GM18502 (cell line): ENCODE measurements around the gene WDR44.
"Not testable (repeated sequence)": the region's sequence is repeated elsewhere in the genome, so short reads cannot be mapped to it uniquely, and the experiment has no call there.

ENCODE experiments used
- ATAC-seq: cut with Tn5 transposase; IDR thresholded peaks from one replicate; pipeline ENCODE4 v1.9.1; 2021; ENCODE audit warnings: mild to moderate bottlenecking; ENCODE audit not compliant: unreplicated experiment, poor library complexity

Gene WDR44

GRCh38 chrX:118470721-118471347 is 124.9 kb downstream of the WDR44 start:
- ATAC-seq = not testable (repeated sequence)

DNA sequence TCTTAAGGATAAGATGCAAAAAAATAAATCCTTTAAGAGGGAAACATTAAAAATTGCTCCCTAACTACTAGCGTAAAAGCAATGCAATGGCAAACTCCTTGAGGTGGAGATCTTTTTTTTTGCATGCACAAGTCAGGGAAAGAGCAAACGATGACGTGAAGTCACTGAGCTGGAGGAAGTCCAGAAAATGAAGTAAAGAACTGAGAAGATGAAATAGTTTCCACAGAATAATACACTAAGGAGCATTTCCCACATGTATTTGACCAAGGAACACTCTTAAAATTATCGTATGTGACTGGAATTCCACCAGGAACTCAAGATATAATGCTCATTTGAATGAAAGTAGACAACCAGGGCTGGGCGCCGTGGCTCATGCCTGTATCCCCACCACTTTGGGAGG is 128.7 kb downstream of the WDR44 start:
- no peak for ATAC-seq

DNA sequence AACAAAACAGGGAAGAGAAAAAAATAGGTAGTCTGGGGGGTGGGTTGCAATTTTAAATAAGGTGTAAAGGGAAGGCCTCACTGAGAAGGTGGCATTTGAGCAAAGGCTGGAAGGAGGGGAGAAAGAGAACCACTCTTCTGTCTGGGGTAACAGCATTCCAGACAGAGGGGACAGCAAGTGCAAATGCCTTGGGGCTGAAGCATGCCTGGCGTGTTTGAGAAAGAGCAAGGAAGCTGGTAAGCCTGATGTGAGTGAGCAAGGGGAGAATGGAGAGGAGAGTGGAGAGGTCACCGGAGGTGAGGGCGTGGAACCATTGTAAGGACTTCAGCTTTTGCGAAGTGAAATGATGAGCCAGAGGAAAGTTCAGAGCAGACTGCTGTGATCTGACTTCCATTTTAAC is 130.0 kb downstream of the WDR44 start:
- ATAC-seq = no peak

DNA sequence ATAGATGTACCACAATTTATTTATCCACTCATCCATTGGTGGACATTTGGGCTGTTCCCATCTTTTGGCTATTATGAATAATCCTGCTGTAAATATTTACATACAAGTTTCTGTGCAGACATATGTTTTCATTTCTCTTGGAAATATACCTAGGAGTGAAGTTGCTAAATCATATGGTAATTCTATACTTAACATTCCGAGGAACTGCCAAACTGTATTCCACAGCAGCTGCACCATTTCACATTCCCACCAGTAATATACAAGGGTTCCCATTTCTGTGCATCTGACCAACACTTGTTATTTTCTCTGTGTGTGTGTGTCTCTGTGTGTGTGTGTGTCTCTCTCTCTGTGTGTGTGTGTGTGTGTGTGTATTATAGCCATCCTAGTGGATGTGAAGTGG is 134.3 kb downstream of the WDR44 start:
- no peak for ATAC-seq

- not testable (repeated sequence) for ATAC-seq
Measured at GRCh38 chrX:118482384-118482783, 136.5 kb downstream of the WDR44 start.

- ATAC-seq = no peak
Measured at GRCh38 chrX:118484216-118484903, 138.5 kb downstream of the WDR44 start.

DNA sequence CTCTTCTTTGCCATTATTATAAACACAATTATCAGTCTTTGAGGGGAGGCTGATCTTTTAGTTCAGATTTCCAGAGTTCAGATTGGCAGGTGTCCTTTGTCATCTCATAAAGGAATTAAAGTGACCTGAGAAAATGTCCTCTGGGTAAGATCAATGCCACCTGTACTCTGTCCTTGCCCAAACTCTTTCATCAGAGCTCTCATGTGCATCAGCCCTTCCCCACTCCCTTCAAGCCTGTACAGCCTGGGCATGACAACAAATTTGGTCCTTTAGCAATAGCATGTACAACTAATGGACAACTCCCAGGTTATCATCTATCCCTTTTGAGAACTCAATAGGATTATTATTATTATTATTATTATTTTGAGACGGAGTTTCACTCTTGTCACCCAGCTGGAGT is 140.8 kb downstream of the WDR44 start:
- ATAC-seq = not testable (repeated sequence)

DNA sequence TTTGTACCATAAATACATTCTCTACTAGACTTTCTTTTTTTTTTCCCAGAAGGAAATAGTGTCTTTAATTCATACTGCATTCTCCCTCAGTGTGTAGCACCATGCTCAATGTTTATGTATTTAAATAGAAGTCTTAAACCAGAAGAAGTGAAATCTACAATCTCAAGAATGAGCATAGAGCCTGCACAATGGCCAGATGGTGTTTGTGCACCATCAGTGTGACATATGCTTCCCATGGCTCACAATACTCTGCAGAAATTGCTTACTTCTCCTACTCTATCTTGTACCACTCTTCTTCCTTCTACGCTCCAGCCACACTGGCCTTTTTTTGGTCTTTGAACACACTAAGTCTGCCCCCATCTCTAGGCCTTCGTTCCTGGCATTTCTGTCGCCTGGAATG is 147.1 kb downstream of the WDR44 start:
- ATAC-seq = no peak

DNA sequence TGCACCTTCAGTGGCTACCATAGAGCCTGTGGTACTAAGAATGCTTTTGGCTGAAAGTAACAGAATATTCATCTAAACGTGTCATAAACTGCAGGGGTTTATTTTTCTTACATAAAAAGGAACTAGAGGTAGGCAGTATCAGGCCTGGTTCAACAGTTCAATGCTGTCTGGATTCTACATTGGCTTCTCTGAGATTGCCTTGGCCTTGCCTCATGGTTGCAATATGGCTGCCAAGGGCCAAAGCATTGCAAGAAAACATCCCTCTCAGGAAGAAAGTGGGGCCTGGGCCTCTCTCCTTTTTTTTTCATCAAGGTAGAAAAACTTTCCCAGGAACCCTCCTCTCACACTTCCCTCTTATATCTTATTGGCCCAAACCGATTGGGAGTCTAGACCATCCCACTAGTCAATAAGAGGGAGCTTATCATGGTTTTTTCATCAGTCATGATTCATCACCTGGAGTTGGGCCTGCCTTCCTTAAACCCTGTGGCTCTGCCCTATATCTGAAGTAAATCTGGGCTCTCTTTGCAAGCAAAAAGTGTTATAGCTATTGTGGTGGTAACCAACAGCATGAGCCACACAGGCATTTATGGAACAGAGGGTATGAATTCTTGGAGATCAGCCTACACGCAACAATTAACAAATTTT is 147.9 kb downstream of the WDR44 start:
- ATAC-seq = no peak

- ATAC-seq = peak; percentile 66
Measured at GRCh38 chrX:118495061-118495921, 149.4 kb downstream of the WDR44 start, which contains the start of gene DOCK11. Gene DOCK11 (plus strand): TSS chrX:118495815. CDS start chrX:118495972, 157 bp downstream.

DNA sequence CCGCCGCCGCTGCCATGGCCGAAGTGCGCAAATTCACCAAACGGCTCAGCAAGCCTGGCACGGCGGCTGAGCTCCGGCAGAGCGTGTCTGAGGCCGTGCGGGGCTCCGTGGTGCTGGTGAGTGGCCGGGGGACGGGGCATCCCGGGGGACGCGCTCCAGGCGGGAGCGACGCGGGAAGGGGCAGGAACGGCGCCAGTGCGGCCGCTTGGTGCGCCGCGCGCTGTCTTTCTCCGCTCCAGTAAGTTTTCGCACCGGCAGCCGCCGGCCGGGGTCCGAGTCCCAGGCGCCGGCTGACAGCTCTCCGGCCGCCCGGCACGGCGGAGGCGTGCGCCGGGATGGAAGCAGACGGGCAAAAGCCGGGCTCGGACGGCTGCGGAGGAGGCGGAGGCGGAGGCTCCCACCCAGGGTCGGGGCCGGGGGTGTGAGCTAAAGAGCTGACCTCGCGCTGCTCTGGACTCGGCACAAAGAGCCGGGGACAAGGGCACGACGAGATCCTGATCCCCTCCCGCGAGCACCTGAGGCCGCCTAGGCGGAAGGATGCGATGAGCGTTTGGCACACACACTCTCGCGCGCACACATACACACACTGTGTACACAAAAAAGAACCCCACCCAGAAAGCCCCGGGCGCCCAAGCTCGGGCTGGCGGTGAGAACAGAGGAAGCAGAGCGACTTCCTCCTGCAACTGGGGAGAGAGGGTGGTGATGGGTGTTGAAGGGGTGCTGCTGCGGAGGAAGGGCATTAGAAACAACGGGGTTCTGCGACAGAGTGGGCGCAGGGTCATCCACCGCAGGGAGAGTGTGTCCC is 150.3 kb downstream of the WDR44 start:
- peak; percentile 67 for ATAC-seq

DNA sequence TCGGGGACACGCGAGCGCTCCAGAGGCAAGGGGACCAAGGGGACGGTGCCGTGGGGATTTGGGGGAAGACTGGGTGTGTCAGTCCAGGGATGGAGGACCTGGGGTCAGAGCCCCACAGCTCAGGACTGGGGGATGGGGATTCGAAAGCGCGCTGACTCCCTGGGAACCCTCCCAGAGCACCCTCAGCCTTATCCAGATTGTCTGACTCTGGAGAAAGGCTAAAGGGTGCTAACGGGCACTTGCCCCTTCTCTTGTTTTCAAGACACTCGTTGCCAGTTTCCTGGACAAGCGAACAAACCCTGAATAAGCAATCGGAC is 150.8 kb downstream of the WDR44 start:
- ATAC-seq = peak; percentile 19

DNA sequence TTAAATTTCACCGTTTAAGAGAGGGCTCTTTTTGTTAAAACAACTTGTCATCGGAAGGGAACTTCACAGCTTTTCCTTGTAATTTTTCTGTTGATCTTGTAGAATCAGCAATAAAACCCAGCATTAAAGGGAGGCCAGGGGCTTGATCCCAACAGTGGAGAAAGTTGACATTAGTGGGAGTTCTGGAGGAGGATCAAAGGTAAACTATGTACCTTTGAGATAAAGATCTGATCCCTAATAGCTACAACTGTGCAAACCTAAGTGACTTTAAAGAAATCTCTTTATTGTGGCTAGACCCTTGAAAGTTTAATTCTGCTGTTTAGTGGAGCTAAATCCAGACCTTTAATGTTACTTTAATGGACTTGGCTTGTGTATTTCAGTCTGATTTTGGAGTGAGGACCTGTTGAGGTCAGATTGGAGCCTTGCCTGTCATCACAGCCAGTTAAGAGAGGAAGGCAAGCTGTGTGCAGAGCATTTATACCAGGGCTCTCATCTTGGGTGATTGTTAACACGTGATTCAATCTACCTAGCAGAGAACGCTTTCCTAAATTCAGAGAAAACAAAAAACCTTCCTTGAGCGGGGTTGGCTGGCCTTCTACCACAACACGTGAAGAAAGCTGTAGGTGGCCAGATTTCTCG is 151.4 kb downstream of the WDR44 start:
- ATAC-seq = no peak

GRCh38 chrX:118498351-118498750 is 152.4 kb downstream of the WDR44 start:
- no peak for ATAC-seq

DNA sequence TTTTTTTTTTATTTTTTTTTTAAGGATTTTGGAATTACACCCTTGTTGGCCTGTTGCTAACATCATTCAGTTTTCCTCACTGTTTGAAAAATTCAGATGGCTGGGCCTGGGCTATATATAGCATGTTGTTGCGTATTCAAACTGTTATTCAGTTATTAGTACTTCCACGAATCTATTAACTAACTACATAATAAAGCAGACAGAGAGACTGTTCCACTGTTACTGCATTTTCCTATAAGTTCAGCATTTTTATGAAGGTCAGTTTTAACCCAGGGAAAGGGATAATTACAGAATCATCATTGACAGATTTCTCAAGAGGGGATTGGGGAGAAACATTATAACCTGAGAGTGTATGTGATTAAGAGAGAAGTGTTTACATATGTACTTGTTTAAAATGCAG is 152.8 kb downstream of the WDR44 start:
- ATAC-seq = no peak

GRCh38 chrX:118499295-118499694 is 153.4 kb downstream of the WDR44 start:
- ATAC-seq = no peak
